ENCODE data around the gene KANK4.

KANK4 gene

GRCh38 chr1:62336995-62337705 lies 17.9 kb upstream of the KANK4 start:
- no peak for DNase-seq (ENCODE audit: low read depth)

DNA sequence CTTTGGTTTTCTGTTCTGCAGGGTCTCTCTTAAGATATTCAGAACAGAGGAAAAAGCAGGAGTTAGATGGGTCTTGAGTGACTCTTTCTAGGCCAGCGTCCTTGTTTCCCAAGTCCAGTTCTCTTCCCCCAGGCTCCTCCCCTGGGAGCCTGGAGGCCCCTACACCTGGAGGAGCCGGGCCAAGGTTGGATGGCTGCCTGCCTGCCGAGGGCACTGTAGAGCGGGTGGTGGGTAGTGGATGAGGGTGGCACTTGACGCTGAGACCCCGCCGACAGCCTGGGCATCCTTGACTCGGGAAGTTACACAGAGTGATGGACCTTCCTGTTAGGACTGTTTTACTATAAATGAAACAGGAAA lies 17.4 kb upstream of the KANK4 start:
- no peak for DNase-seq (ENCODE audit: low read depth)

DNA sequence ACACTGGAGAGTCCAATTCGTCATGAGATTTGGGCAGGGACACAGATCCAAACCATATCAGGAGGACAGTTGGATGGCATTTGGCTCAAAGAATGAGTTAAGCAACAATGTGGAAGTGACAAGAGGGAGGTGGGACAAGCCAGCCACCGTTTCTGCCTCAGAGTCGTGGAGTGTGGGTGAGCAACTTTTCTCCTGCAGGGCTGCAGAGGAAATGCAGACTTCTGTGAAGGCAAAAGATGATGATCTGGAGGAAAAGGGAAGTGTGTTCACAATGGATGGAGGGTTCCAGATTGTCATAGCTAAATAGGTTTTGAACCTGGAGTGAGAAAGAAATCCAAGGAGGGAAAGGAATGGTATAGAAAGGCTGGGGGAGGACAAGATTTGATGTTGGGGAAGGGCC lies 16.4 kb upstream of the KANK4 start:
- no peak for DNase-seq (ENCODE audit: low read depth)

DNA sequence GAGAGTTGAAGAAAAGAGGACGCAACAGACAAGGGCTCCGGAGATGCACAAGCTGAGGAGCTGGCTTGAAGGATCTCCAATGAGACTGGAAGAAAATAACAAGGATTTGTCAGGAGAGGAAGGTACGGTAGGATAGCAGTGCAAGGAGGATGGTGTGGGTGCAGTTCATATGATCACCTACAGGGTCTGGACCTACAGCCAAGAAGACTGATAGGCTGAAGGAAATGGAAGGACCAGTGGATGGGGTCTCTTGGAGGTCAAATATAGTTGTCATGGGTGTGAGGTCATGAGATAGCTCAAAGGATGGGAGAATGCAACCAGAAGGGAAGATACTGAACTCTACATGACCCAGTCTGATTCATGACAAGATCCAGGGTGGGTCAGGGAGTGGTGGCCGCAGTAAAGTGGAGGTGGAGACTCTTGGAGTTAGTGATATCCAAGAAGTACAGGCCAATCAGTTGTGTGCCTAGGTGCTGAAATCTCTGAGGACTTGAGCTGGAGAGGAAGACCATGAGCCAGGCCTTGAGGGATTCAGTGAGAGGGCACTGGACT lies 15.3 kb upstream of the KANK4 start:
- no peak for DNase-seq (ENCODE audit: low read depth)

- no peak for DNase-seq (ENCODE audit: low read depth)
Measured at GRCh38 chr1:62333441-62333840, 14.2 kb upstream of the KANK4 start.

- no peak for DNase-seq (ENCODE audit: low read depth)
Measured at GRCh38 chr1:62327360-62328055, 8.3 kb upstream of the KANK4 start.

DNA sequence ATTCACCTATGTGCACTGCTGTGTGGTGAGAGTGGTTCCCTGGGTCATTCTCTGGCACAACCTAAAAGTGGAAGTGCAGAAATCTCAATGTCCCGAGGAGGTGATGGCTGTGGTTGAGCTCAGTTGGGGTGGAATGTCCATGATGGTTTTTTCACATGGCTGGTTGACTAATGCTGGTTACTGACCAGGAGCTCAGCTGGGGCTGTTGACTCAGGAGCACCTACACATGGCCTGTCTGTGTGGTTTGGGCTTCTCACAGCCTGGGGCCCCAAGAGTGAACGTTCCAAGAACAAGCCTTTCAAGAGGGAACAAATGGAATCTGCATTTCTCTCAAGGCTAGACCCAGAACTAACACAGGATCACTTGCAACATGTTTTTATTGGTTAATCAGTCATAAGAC lies 6.4 kb upstream of the KANK4 start:
- DNase-seq (ENCODE audit: low read depth), result no peak

DNA sequence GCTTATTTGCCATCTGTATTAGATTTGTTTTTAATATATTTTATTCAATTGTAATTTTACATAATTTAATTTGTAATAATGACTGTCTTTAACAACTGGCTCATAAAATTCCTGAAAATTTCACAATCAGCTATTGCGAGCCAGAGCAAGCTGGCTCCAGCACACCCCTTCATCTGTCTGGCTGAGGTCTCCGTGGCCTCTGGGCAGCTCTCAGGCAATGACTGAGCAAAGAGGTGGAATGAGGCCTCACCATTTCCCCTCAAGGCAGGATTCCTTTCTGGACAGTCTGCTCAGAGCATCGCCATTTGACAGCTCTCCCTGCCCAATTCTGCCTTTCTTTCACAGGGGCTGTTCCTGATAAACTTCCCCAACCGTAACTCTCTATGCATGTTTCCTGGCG lies 5.8 kb upstream of the KANK4 start:
- peak; percentile 71 for DNase-seq (ENCODE audit: low read depth)

- DNase-seq (ENCODE audit: low read depth), result peak; percentile 26
Measured at GRCh38 chr1:62321446-62321845, 2.2 kb upstream of the KANK4 start.

DNA sequence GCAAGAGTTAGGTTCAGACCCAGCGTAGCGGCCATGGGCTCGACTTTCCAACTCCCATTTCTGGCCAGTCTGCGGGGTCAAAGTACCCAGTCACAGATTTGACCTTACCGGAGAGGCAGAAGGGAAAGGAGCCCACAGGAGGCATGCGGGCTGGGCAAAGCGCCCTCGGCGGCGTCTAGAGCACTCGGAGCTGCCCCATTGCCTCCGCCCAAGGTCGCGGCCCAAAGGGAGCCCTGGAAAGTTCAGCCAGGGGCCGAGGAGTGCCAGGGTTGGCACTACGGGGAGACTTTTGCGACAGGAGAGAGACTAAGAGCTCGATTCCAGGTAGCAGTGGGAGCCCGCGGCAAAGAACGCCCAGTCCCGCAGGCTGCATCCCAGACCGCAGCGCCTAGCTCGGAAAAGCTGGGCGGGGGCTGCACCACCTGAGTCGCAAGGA lies 896 bp downstream of the KANK4 start:
- no peak for DNase-seq (ENCODE audit: low read depth)

GRCh38 chr1:62317021-62317768 lies 2.0 kb downstream of the KANK4 start:
- no peak for DNase-seq (ENCODE audit: low read depth)

DNA sequence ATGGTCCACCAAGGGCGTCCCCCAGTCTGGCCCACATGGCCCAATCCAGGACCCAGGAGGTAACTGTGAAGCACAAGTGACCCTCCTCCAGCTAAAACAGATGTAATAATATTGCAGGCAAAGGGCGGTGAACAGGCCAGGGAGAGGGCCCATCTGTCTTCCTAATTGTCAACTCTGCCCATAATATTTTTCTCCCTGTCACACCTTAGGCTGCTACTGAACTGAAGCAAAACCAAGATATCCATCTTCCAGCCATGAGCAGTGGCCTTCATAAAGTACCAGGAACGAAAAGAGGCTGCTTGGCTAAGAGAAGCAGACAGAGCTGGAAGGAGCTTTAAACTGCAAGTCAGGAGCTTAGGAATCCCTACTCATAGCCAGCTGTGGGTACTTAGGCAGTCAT lies 3.1 kb downstream of the KANK4 start:
- DNase-seq (ENCODE audit: low read depth), result no peak

GRCh38 chr1:62315387-62315786 lies 3.8 kb downstream of the KANK4 start:
- no peak for DNase-seq (ENCODE audit: low read depth)

DNA sequence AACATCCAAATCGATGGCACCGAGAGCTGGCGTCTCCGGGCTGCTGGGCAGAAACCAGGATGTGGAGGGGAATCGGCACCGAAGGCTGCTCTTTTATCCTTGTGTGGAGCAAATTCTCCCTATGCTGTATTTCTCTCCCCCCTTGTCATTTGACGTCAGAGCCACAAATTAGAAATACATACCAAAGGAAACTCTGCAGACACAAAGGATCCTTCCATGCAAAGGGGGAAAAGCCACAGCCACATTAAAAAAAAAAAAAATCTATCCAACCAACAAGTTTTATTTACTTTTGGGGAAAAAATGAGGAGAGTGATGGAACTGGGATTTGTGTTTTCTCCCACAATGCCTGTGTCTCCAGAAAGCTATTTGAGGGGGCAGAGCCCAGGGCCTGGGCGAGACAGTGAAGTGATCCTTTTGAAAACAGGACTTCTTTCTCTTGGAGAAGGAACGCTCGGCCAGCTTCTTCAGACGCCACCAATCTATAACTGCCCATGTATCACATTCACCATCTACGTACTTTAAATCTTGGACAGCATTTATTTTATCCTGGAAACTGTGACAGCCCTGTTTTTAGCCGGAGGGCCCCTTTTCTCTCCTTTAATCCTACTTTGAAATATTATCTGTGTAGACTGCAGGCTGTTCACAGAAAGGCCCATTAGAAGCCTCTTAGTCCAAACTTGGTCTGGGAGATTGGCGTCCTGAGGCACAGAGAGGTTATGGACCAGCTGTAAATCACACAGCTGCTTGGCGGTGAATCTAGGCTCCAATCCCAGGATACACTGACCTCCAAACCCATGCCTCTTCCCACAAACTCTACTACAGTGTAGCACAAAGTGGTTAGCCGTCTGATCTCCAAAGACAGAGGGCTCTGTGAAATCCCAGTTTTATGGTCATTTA lies 4.5 kb downstream of the KANK4 start:
- DNase-seq (ENCODE audit: low read depth), result no peak

DNA sequence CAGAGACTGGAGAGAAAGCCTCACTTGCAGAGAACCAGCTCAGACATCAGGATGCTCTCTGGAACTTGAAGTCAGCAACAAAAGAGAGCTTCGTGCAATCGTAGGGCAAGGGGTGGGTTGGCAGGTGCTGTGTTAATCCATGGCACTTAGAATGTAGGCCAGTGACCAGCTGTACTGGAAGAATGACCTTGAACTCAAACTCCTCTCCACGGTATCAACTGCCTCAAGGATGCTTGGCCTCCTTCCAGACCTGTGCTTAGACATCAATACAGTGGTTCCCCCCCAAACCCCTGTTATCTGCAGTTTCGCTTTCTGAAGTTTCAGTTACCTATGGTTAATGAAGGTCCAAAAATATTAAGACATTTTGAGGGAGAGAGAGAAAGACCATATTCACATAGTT lies 6.5 kb downstream of the KANK4 start:
- no peak for DNase-seq (ENCODE audit: low read depth)

DNA sequence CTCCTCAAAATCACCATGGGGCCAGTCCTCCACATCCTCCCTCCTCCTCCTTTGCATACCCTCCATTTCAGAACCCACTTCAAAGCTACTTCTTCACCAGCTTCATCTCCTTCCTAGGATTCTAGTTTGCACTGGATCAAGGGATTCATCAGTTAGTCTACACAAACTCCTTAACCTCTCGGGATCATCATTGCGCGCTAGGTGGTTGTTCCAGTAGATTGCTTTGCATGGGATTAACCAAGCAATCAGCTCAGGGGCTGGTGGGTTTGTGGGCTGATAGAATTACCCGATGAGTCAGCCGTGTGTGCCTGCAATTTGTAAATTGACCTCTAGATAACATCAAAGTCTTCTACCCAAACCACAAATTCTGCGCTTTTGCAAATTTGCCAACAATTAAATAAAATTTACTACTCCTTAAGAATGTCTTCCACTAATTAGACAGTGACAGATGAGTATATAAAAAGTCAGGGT lies 7.7 kb downstream of the KANK4 start:
- no peak for DNase-seq (ENCODE audit: low read depth)

DNA sequence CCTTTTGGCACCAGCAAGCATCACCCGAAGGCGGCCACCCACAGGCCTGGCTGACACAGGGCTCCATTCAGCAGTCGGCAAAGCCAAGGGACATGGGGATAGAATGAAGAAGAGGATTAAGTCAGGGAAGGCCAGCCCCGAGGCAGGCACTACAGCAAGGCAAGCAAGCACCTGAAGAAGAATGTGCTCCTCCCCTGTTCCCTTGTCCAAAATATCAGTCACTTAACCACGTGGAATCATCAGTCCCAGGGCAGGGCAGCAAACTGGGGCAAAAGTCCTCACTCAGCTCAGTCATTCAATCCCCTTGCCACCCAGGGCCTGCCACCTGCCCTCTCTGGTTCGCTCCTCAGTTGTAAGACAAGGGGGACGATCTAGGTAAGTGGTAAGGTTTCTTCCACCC lies 9.3 kb downstream of the KANK4 start:
- DNase-seq (ENCODE audit: low read depth), result no peak

DNA sequence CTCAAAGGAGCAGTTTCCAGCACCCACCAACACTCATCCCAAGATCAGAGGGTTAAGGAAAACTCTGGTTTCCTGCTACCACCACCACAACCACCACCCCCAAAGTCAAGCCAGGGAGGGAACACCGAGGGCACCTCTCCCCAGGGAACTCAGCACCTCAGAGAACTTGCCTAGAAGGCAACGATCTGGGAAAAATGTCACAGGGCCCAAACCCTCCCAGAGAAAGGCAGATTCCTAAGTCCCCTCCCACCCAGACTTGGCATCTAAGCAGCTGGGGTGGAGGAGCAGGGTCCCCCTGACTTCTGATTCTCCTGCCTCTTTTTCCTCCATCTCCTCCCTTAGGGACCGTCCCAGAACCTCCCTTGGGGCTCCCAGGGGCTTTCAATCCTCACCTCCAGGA lies 10.6 kb downstream of the KANK4 start:
- DNase-seq (ENCODE audit: low read depth), result no peak

- no peak for DNase-seq (ENCODE audit: low read depth)
Measured at GRCh38 chr1:62307895-62308492, 11.2 kb downstream of the KANK4 start.

GRCh38 chr1:62307446-62307845 lies 11.8 kb downstream of the KANK4 start:
- no peak for DNase-seq (ENCODE audit: low read depth)

GRCh38 chr1:62306065-62306464 lies 13.2 kb downstream of the KANK4 start:
- DNase-seq (ENCODE audit: low read depth), result no peak
